ENCODE results near the gene SORCS2.
"Not testable (repeated sequence)": the region's sequence is repeated elsewhere in the genome, so short reads cannot be mapped to it uniquely, and the experiment has no call there.

SORCS2 gene

GRCh38 chr4:7432531-7433375 is 240.4 kb downstream of the SORCS2 start:
- no peak for DNase-seq

- DNase-seq: no peak
These were observed 241.2 kb downstream of the SORCS2 start for GRCh38 chr4:7433376-7434140.

- DNase-seq: no peak
These were observed 241.9 kb downstream of the SORCS2 start for GRCh38 chr4:7434141-7434765.

GRCh38 chr4:7434766-7435150 is 242.4 kb downstream of the SORCS2 start, which contains the start of gene PSAPL1:
PSAPL1 (minus strand) TSS chr4:7434930; CDS start chr4:7434879, 51 bp downstream.
- DNase-seq: no peak

- no peak for DNase-seq
These were observed 243.2 kb downstream of the SORCS2 start for GRCh38 chr4:7435471-7436061.

GRCh38 chr4:7436256-7436655 is 243.9 kb downstream of the SORCS2 start:
- DNase-seq: no peak

GRCh38 chr4:7439699-7440098 is 247.4 kb downstream of the SORCS2 start:
- DNase-seq: no peak

GRCh38 chr4:7441201-7441600 is 248.9 kb downstream of the SORCS2 start:
- no peak for DNase-seq

GRCh38 chr4:7442574-7443162 is 250.3 kb downstream of the SORCS2 start:
- no peak for DNase-seq

GRCh38 chr4:7444314-7444713 is 252.0 kb downstream of the SORCS2 start:
- DNase-seq: no peak

- no peak for DNase-seq
These were observed 252.4 kb downstream of the SORCS2 start for GRCh38 chr4:7444731-7445130.

- DNase-seq: no peak
These were observed 254.9 kb downstream of the SORCS2 start for GRCh38 chr4:7447236-7447635.

- DNase-seq: no peak
These were observed 255.7 kb downstream of the SORCS2 start for GRCh38 chr4:7448036-7448435.

GRCh38 chr4:7450775-7451433 is 258.6 kb downstream of the SORCS2 start:
- DNase-seq: no peak

GRCh38 chr4:7451434-7451789 is 259.1 kb downstream of the SORCS2 start:
- no peak for DNase-seq

GRCh38 chr4:7451800-7452199 is 259.5 kb downstream of the SORCS2 start:
- no peak for DNase-seq

- not testable (repeated sequence) for DNase-seq
These were observed 260.5 kb downstream of the SORCS2 start for GRCh38 chr4:7452802-7453201.

GRCh38 chr4:7457201-7458065 is 265.1 kb downstream of the SORCS2 start:
- DNase-seq: no peak

GRCh38 chr4:7458066-7458425 is 265.7 kb downstream of the SORCS2 start:
- no peak for DNase-seq

GRCh38 chr4:7458477-7458876 is 266.1 kb downstream of the SORCS2 start:
- DNase-seq: no peak

- DNase-seq: no peak
These were observed 267.1 kb downstream of the SORCS2 start for GRCh38 chr4:7459471-7459870.
